ENCODE results near the gene APOBEC2. TPM values are rescaled to one million over a fixed set of nuclear protein-coding genes. Genes with fewer than 3 reads are reported as not detected.

The APOBEC2 gene
- total and polyA plus RNA-seq, 9 of the 15 experiments (the other 6 are each of a cell fraction or from before 2014, with no cell fraction given): 0.25 to 1.6 TPM; not detected in 7

- no peak for ATAC-seq
- no peak overlapping the region for H2AFZ ChIP-seq (ENCODE audit: low read depth, low read length)
- H4K20me1 ChIP-seq (replicated peaks; ENCODE audit: control insufficient read depth, insufficient read depth, low read length): peaks cover 7% of the 10 kb centered on the region; the same call in 1 of the 2 replicates
- H3K4me3 ChIP-seq: no peak overlapping the region
- BruUV-seq (replicated peaks): no TSS peak
- DNase-seq (ENCODE audit: extremely low read depth in 1 of 4, low spot score in 3 of 4): no peak
- H3K4me2 ChIP-seq (ENCODE audit: insufficient read depth, low read length): no peak overlapping the region
- ChIA-PET POLR2A (no interaction called here), CTCF (ENCODE audit: low intra/inter-chr PET ratio) (interaction anchor here (1.7 kb wide), 1 partner anchor 28 kb away, joined by 5 read pairs; no protein-coding TSS in a partner anchor)
- no peak for TF ChIP-seq NFE2L1 (tag; IDR thresholded peaks at IDR 0.05; ENCODE audit: borderline replicate concordance, low read depth)
- TF ChIP-seq PTTG1 (tag; IDR thresholded peaks at IDR 0.05; ENCODE audit: low read depth): no peak
- TF ChIP-seq SIX5 (IDR thresholded peaks at IDR 0.05; ENCODE audit: borderline replicate concordance in 1 of 2, insufficient read depth in 1 of 2, low read depth in 1 of 2, low read length in 2 of 2): no peak
- TF ChIP-seq ZNF12 (CRISPR knock-in tag; IDR thresholded peaks at IDR 0.05): no peak
- TF ChIP-seq SIN3B (IDR thresholded peaks at IDR 0.05; ENCODE audit: low read depth): no peak
- no peak for TF ChIP-seq TFAP4 (CRISPR knock-in tag; IDR thresholded peaks at IDR 0.05; ENCODE audit: borderline replicate concordance)
- TF ChIP-seq ZNF277 (CRISPR knock-in tag; IDR thresholded peaks at IDR 0.05; ENCODE audit: borderline replicate concordance): no peak
- no peaks in the 10 kb centered on the region for H3K79me2 ChIP-seq (ENCODE audit: control insufficient read depth, insufficient read depth, low read length)
- H3K27ac ChIP-seq (ENCODE audit: extremely low read depth, low read depth, low read length): no peak overlapping the region
- peaks cover 4 to 9% of the 10 kb centered on the region in 2 experiments; a peak in 3 of 5 replicates for H3K4me1 ChIP-seq (replicated peaks in 1 of 2; ENCODE audit: control insufficient read depth in 2 of 2, insufficient read depth in 2 of 2, low read length in 2 of 2)
- peaks cover 3% of the 10 kb centered on the region for H3K9me1 ChIP-seq (ENCODE audit: control insufficient read depth, insufficient read depth, low read length)
- 0% methylated on average over 3 of the region's 3 CpGs for WGBS (ENCODE audit: insufficient coverage, low coverage, missing lambda C conversion rate)
- no peak for FAIRE-seq
- intact Hi-C loops (cut with micrococcal nuclease) (no loop called here), in situ Hi-C loops (cut with MboI) (loop anchor here (25.0 kb wide), 1 partner anchor 1676 kb away; no protein-coding TSS in a partner anchor)
- H3K36me3 ChIP-seq (ENCODE audit: control insufficient read depth, insufficient read depth, low read length): no peaks in the 10 kb centered on the region
- no peaks in the 10 kb centered on the region for H3K9me3 ChIP-seq (replicated peaks; ENCODE audit: control insufficient read depth, insufficient read depth, low read depth, low read length)
- H3K27me3 ChIP-seq (ENCODE audit: control insufficient read depth in 2 of 2, insufficient read depth in 2 of 2, low read length in 2 of 2): peaks cover 0 to 13% of the 10 kb centered on the region in 2 experiments; a peak in 2 of 5 replicates
- H3K9ac ChIP-seq (ENCODE audit: insufficient read depth in 1 of 2, low read depth in 2 of 2, low read length in 2 of 2): no peak overlapping the region
Measured at GRCh38 chr6:41038205-41038604, 14.8 kb upstream of the APOBEC2 start.

All from K562 (cell line).